ENCODE data around the gene EEF1G. TPM values are rescaled to one million over a fixed set of nuclear protein-coding genes. Genes with fewer than 3 reads are reported as not detected.

Gene EEF1G
- polyA plus RNA-seq, 2 of the 4 experiments (the other 2 are of a cell fraction), result 1,570 to 1,728 TPM

DNA sequence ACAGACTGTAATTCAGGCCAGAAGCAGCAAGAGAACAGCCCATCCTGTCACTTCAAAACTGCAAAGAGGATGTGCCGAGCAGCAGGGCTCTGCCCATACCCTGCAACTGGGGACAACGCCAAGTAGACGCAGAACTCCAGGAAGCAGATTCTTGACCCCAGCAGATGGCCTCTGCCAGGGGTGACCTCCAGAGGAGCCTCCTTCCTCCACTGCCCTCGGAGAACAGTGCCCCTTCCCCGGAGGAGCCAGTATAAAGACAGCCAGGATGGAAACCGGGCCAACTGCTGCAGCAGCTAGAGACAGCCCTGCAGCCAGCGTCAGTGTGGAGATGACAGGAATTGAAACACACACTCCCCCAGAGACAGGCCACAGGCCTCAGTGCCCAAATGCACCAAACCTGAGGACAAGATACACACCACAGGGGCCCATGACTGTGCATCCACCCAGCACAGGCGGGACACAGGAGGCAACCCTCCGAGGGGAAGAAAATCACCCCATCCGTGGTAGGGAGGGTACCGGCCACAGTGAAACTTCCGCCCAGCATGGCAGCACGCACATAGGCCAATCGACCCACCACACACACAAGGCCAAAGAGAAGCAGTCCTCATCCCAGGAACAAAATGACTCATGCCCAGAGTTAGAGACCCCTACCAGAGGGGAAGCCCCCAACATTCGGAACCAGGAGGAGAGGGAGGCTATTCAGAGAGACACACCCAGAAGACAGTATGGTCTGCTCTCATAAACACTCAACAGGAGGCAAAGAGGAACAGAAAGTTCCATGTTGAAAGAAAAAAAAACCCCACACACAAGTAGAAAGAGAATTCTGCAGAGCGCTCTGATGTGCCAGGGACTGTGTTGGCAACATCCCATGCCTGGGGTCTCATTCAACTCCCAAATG lies 32.6 kb downstream of the EEF1G start:
- ChIA-PET POLR2A (no interaction called here), CTCF (interaction anchor here (0.6 to 14.5 kb wide), 13 partner anchors 15 to 148 kb away, joined by 3 to 322 read pairs (median 19); partner anchors contain the start of gene SCGB1A1)
- WGBS (ENCODE audit: missing lambda C conversion rate), result 56% methylated on average over 15 of the region's 16 CpGs
- ATAC-seq, result no peak
- FAIRE-seq, result no peak
- H3K4me3 ChIP-seq, result no peak overlapping the region
- H3K27ac ChIP-seq, result peak overlapping the region; percentile 97 to 98
- no peak for DNase-seq (ENCODE audit: low read depth in 1 of 2, low spot score in 1 of 2)
- H3K4me2 ChIP-seq, result peak overlapping the region; percentile 96
- TF ChIP-seq, protein P1, sequence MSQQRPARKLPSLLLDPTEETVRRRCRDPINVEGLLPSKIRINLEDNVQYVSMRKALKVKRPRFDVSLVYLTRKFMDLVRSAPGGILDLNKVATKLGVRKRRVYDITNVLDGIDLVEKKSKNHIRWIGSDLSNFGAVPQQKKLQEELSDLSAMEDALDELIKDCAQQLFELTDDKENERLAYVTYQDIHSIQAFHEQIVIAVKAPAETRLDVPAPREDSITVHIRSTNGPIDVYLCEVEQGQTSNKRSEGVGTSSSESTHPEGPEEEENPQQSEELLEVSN (IDR thresholded peaks at IDR 0.05; ENCODE audit: borderline replicate concordance, low read depth), result no peak
- no peak for TF ChIP-seq RNF2 (IDR thresholded peaks at IDR 0.05; ENCODE audit: borderline replicate concordance, low read depth)
- TF ChIP-seq MAZ (IDR thresholded peaks at IDR 0.05; ENCODE audit: borderline replicate concordance, low read depth, low read length), result no peak
- TF ChIP-seq, protein P2, sequence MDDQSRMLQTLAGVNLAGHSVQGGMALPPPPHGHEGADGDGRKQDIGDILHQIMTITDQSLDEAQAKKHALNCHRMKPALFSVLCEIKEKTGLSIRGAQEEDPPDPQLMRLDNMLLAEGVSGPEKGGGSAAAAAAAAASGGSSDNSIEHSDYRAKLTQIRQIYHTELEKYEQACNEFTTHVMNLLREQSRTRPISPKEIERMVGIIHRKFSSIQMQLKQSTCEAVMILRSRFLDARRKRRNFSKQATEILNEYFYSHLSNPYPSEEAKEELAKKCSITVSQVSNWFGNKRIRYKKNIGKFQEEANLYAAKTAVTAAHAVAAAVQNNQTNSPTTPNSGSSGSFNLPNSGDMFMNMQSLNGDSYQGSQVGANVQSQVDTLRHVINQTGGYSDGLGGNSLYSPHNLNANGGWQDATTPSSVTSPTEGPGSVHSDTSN (IDR thresholded peaks at IDR 0.05), result no peak
- TF ChIP-seq EHF (CRISPR knock-in tag; IDR thresholded peaks at IDR 0.05), result no peak
- TF ChIP-seq RCOR1 (IDR thresholded peaks at IDR 0.05; ENCODE audit: low read depth, low read length), result no peak
- no peak for TF ChIP-seq KDM1A (IDR thresholded peaks at IDR 0.05; ENCODE audit: low read depth)
- no peak for TF ChIP-seq HOXA7 (CRISPR knock-in tag; IDR thresholded peaks at IDR 0.05)
- TF ChIP-seq NR3C1 (IDR thresholded peaks at IDR 0.05), result no peak
- no peak for TF ChIP-seq MAFK (IDR thresholded peaks at IDR 0.05; ENCODE audit: partially characterized antibody)
- no peak for TF ChIP-seq MYC (IDR thresholded peaks at IDR 0.05; ENCODE audit: borderline replicate concordance, low read length)
- TF ChIP-seq, protein P3, sequence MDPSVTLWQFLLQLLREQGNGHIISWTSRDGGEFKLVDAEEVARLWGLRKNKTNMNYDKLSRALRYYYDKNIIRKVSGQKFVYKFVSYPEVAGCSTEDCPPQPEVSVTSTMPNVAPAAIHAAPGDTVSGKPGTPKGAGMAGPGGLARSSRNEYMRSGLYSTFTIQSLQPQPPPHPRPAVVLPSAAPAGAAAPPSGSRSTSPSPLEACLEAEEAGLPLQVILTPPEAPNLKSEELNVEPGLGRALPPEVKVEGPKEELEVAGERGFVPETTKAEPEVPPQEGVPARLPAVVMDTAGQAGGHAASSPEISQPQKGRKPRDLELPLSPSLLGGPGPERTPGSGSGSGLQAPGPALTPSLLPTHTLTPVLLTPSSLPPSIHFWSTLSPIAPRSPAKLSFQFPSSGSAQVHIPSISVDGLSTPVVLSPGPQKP (IDR thresholded peaks at IDR 0.05; ENCODE audit: low read depth, low read length), result no peak
- TF ChIP-seq SREBF2 (IDR thresholded peaks at IDR 0.05), result no peak
- no peak for TF ChIP-seq FOSB (CRISPR knock-in tag; IDR thresholded peaks at IDR 0.05)
- TF ChIP-seq, protein P4, sequence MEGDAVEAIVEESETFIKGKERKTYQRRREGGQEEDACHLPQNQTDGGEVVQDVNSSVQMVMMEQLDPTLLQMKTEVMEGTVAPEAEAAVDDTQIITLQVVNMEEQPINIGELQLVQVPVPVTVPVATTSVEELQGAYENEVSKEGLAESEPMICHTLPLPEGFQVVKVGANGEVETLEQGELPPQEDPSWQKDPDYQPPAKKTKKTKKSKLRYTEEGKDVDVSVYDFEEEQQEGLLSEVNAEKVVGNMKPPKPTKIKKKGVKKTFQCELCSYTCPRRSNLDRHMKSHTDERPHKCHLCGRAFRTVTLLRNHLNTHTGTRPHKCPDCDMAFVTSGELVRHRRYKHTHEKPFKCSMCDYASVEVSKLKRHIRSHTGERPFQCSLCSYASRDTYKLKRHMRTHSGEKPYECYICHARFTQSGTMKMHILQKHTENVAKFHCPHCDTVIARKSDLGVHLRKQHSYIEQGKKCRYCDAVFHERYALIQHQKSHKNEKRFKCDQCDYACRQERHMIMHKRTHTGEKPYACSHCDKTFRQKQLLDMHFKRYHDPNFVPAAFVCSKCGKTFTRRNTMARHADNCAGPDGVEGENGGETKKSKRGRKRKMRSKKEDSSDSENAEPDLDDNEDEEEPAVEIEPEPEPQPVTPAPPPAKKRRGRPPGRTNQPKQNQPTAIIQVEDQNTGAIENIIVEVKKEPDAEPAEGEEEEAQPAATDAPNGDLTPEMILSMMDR (IDR thresholded peaks at IDR 0.05), result no peak
- TF ChIP-seq ZFP36 (IDR thresholded peaks at IDR 0.05; ENCODE audit: borderline replicate concordance, partially characterized antibody), result no peak
- H3K4me1 ChIP-seq, result peaks cover 76% of the 10 kb centered on the region
- H3K9me3 ChIP-seq, result no peaks in the 10 kb centered on the region

DNA sequence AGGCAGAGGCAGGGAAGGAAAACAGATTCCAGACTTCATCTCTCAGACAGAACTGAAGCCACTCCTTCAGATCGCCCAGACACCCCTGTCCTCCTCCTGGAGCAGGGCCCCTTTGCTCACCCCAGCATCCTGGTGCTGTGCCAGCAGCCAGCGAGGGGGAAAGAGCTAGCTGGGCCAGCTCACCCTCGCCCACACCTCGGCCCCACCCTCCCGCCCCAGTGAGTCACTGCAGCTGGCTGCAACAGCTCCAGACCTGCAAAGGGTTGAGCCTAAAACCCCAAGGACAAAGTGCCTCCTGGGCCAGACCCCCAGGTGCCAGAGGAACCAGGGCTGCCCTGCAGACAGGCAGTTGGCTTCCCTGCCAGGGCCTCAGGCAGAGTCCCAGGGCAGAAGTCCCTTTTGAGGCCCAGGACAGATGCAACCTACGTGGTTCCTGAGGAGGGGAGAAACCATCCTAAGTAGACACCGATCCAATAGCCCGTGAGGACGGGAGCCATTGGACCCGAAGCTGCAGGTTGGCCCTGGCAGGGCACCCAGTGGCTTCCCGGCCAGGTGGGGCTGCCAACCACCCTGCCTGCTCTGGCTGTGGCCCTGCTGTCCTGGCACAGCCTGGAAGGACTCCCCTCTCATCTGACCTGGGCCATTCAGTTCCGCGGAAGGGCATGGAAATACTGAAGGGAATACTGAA lies 34.3 kb downstream of the EEF1G start:
- TF ChIP-seq EHMT2 (IDR thresholded peaks at IDR 0.05; ENCODE audit: low read depth) (no peak), CBX2 (IDR thresholded peaks at IDR 0.05; ENCODE audit: borderline replicate concordance, low read depth) (no peak), CEBPB (IDR thresholded peaks at IDR 0.05) (no peak), RAD21 (conservative IDR thresholded peaks at IDR 0.05 in 1 of 2, IDR thresholded peaks at IDR 0.05 in 1 of 2) (peak in 1 of 2 experiments; percentile 33; a peak in 1 of 5 replicates), SMC3 (IDR thresholded peaks at IDR 0.05) (no peak; the same call in 2 of the 3 replicates), PHF8 (IDR thresholded peaks at IDR 0.05; ENCODE audit: borderline replicate concordance, low read depth) (no peak), FOSL2 (IDR thresholded peaks at IDR 0.05) (peak; percentile 48; the same call in 1 of the 2 replicates), FOSL2 (CRISPR knock-in tag; IDR thresholded peaks at IDR 0.05) (no peak), NFE2L2 (conservative IDR thresholded peaks at IDR 0.05; ENCODE audit: low read length) (no peak), NPAS2 (CRISPR knock-in tag; IDR thresholded peaks at IDR 0.05; ENCODE audit: borderline replicate concordance) (no peak), KDM1A (IDR thresholded peaks at IDR 0.05; ENCODE audit: low read depth) (no peak), POLR2A (IDR thresholded peaks at IDR 0.05; ENCODE audit: low read length) (no peak), JUN (IDR thresholded peaks at IDR 0.05) (peak in 1 of 2 experiments; percentile 46; a peak in 1 of 5 replicates)
- TF ChIP-seq, protein P3 (IDR thresholded peaks at IDR 0.05; ENCODE audit: low read depth, low read length), result no peak
- WGBS (ENCODE audit: missing lambda C conversion rate), result 22% methylated on average over 8 of the region's 13 CpGs
- peak; percentile 56 to 62 for DNase-seq (ENCODE audit: low read depth in 1 of 2, low spot score in 1 of 2)
- CTCF ChIA-PET, result interaction anchor here (1.0 to 14.5 kb wide), 10 partner anchors 10 to 146 kb away, joined by 3 to 322 read pairs (median 6); partner anchors contain the start of gene SCGB1A1
- FAIRE-seq, result no peak
- POLR2A ChIA-PET, result interaction anchor here (0.9 to 1.4 kb wide), 4 partner anchors 34 to 126 kb away, joined by 3 to 4 read pairs (median 3); partner anchors contain the start of genes C11orf98, CSKMT, EEF1G and TUT1
- Histone ChIP-seq H3K9me3 (no peaks in the 10 kb centered on the region), H3K4me3 (peak overlapping the region; percentile 25; the same call in 1 of the 3 replicates), H3K4me1 (peaks cover 74% of the 10 kb centered on the region), H3K27ac (peak overlapping the region; percentile 97 to 98), H3K4me2 (peak overlapping the region; percentile 96)
- ATAC-seq, result peak; percentile 45 to 54

Data from A549 (cell line).